GM18502 (cell line): ENCODE measurements around the gene TXNRD3.
"Not testable (repeated sequence)": the region's sequence is repeated elsewhere in the genome, so short reads cannot be mapped to it uniquely, and the experiment has no call there.

Experiments
- ATAC-seq: cut with Tn5 transposase; IDR thresholded peaks from one replicate; pipeline ENCODE4 v1.9.1; 2021; ENCODE audit warnings: mild to moderate bottlenecking; ENCODE audit not compliant: unreplicated experiment, poor library complexity

Gene TXNRD3

GRCh38 chr3:126606001-126606400, 48.9 kb downstream of the TXNRD3 start:
- no peak for ATAC-seq

- ATAC-seq = no peak
Measured at GRCh38 chr3:126604691-126605090, 50.2 kb downstream of the TXNRD3 start.

- no peak for ATAC-seq
Measured at GRCh38 chr3:126599101-126599500, 55.8 kb downstream of the TXNRD3 start.

- ATAC-seq = not testable (repeated sequence)
Measured at GRCh38 chr3:126595479-126595878, 59.4 kb downstream of the TXNRD3 start.

- not testable (repeated sequence) for ATAC-seq
Measured at GRCh38 chr3:126591515-126591914, 63.4 kb downstream of the TXNRD3 start.

GRCh38 chr3:126582311-126582710, 72.6 kb downstream of the TXNRD3 start:
- no peak for ATAC-seq

- ATAC-seq = no peak
Measured at GRCh38 chr3:126581569-126581968, 73.4 kb downstream of the TXNRD3 start.

GRCh38 chr3:126580746-126581145, 74.2 kb downstream of the TXNRD3 start:
- ATAC-seq = no peak

- ATAC-seq = no peak
Measured at GRCh38 chr3:126578702-126579101, 76.2 kb downstream of the TXNRD3 start.

- ATAC-seq = no peak
Measured at GRCh38 chr3:126577261-126577660, 77.7 kb downstream of the TXNRD3 start.

GRCh38 chr3:126573492-126574117, 81.3 kb downstream of the TXNRD3 start:
- no peak for ATAC-seq

GRCh38 chr3:126571078-126571477, 83.8 kb downstream of the TXNRD3 start:
- no peak for ATAC-seq

GRCh38 chr3:126570103-126570541, 84.8 kb downstream of the TXNRD3 start:
- ATAC-seq = no peak

- ATAC-seq = no peak
Measured at GRCh38 chr3:126569390-126569975, 85.4 kb downstream of the TXNRD3 start.

GRCh38 chr3:126568776-126569342, 86.1 kb downstream of the TXNRD3 start:
- no peak for ATAC-seq

- no peak for ATAC-seq
Measured at GRCh38 chr3:126567696-126568438, 87.1 kb downstream of the TXNRD3 start.

GRCh38 chr3:126562737-126563276, 92.1 kb downstream of the TXNRD3 start:
- ATAC-seq = no peak

GRCh38 chr3:126558336-126559071, 96.4 kb downstream of the TXNRD3 start, which contains the start of gene C3orf22:
TSS of gene C3orf22 (minus strand) at chr3:126558932. CDS start at chr3:126553390, 5,542 bp downstream.
- no peak for ATAC-seq

GRCh38 chr3:126557761-126558160, 97.2 kb downstream of the TXNRD3 start:
- no peak for ATAC-seq

GRCh38 chr3:126557415-126557745, 97.5 kb downstream of the TXNRD3 start:
- no peak for ATAC-seq
